Hindlimb muscle (tissue), 1 donor: Measurements from ENCODE around the gene COL27A1. TPM values are rescaled to one million over a fixed set of nuclear protein-coding genes. Genes with fewer than 3 reads are reported as not detected.

Experiments
- DNase-seq: peaks from one replicate; pipeline ENCODE4 v3.0.0-alpha.2; 2013
- polyA plus RNA-seq: library from polyadenylated mRNA; unstranded; fragments of 120-200 nt; gene quantifications from one replicate; pipeline ENCODE4 v1.2.1, GENCODE V29; 2013; ENCODE audit not compliant: insufficient read length

The COL27A1 gene
- polyA plus RNA-seq, 1 donor: 36.9 TPM

GRCh38 chr9:114275246-114276004 lies 120.1 kb downstream of the COL27A1 start:
- no peak for DNase-seq

- DNase-seq: no peak
These were observed 121.8 kb downstream of the COL27A1 start for GRCh38 chr9:114276908-114277821.

GRCh38 chr9:114278356-114278755 lies 123.0 kb downstream of the COL27A1 start:
- no peak for DNase-seq

- no peak for DNase-seq
These were observed 123.7 kb downstream of the COL27A1 start for GRCh38 chr9:114278881-114279570.

- DNase-seq: no peak
These were observed 124.4 kb downstream of the COL27A1 start for GRCh38 chr9:114279693-114280092.

- peak; percentile 68 for DNase-seq
These were observed 125.5 kb downstream of the COL27A1 start for GRCh38 chr9:114280636-114281472.

GRCh38 chr9:114281473-114282103 lies 126.3 kb downstream of the COL27A1 start:
- DNase-seq: peak; percentile 79

- DNase-seq: no peak
These were observed 126.8 kb downstream of the COL27A1 start for GRCh38 chr9:114282104-114282485.

GRCh38 chr9:114282507-114282906 lies 127.2 kb downstream of the COL27A1 start:
- no peak for DNase-seq

- no peak for DNase-seq
These were observed 127.6 kb downstream of the COL27A1 start for GRCh38 chr9:114282926-114283325.

- DNase-seq: no peak
These were observed 128.3 kb downstream of the COL27A1 start for GRCh38 chr9:114283551-114284111.

GRCh38 chr9:114284316-114285060 lies 129.2 kb downstream of the COL27A1 start:
- no peak for DNase-seq

GRCh38 chr9:114285166-114285867 lies 130.0 kb downstream of the COL27A1 start:
- peak; percentile 79 for DNase-seq

- no peak for DNase-seq
These were observed 130.9 kb downstream of the COL27A1 start for GRCh38 chr9:114286146-114286679.

- no peak for DNase-seq
These were observed 131.8 kb downstream of the COL27A1 start for GRCh38 chr9:114287001-114287762.

- DNase-seq: no peak
These were observed 132.4 kb downstream of the COL27A1 start for GRCh38 chr9:114287763-114288192.

- DNase-seq: no peak
These were observed 133.1 kb downstream of the COL27A1 start for GRCh38 chr9:114288193-114289091.

- no peak for DNase-seq
These were observed 133.8 kb downstream of the COL27A1 start for GRCh38 chr9:114289106-114289505.
